Activated CD4-positive, alpha-beta memory T cell treated with anti-CD3 and anti-CD28 coated beads for 36 hours (primary cell): Measurements from ENCODE around the gene RPS6KA1. TPM values are rescaled to one million over a fixed set of nuclear protein-coding genes. Genes with fewer than 3 reads are reported as not detected.

Experiments
- CTCF ChIA-PET: fragments of 350-600 bp; sonication (Branson Sonifier 250); formaldehyde crosslinking; loops from one replicate; lab custom pipeline; 2021; ENCODE audit warnings: antibody characterized with exemption, inconsistent platforms; lab: Charles Lee
- POLR2A ChIA-PET: fragments of 350-600 bp; sonication (Branson Sonifier 250); formaldehyde crosslinking; loops from one replicate; lab custom pipeline; 2021; ENCODE audit warnings: antibody characterized with exemption; lab: Charles Lee
- DNase-seq: peaks from one replicate; pipeline ENCODE4 v3.0.0-alpha.2; 2020
- H3K27ac Mint-ChIP-seq: one replicate; pipeline ENCODE4 v1.8.0; 2021; ENCODE audit warnings: mixed read lengths
- H3K27me3 Mint-ChIP-seq: one replicate; pipeline ENCODE4 v1.8.0; 2021; ENCODE audit warnings: mixed read lengths
- H3K36me3 Mint-ChIP-seq: one replicate; pipeline ENCODE4 v1.8.0; 2021; ENCODE audit warnings: mixed read lengths
- H3K4me1 Mint-ChIP-seq: one replicate; pipeline ENCODE4 v1.8.0; 2021; ENCODE audit warnings: low read depth, mixed read lengths
- H3K4me3 Mint-ChIP-seq: one replicate; pipeline ENCODE4 v1.8.0; 2021; ENCODE audit warnings: mild to moderate bottlenecking, mixed read lengths
- H3K9me3 Mint-ChIP-seq: one replicate; pipeline ENCODE4 v1.8.0; 2021; ENCODE audit warnings: mixed read lengths
- intact Hi-C: fragments of 100-400 bp; cut with micrococcal nuclease; formaldehyde crosslinking; loops from one replicate; pipeline ENCODE4 v1.15.1; 2023
- total RNA-seq, 2 experiments: library from RNA; stranded (reverse); gene quantifications; one replicate each; pipeline ENCODE4 v1.2.3, GENCODE V29; 2021

RPS6KA1 gene
- total RNA-seq, 2 experiments from 2014 or later, result 109 to 112 TPM

- DNase-seq, result no peak
- Mint-ChIP-seq H3K4me1 (peaks cover 18% of the 10 kb centered on the region), H3K36me3 (peaks cover 56% of the 10 kb centered on the region), H3K9me3 (no peaks in the 10 kb centered on the region), H3K27me3 (no peaks in the 10 kb centered on the region), H3K27ac (peak overlapping the region; percentile 54), H3K4me3 (no peak overlapping the region)
- ChIA-PET POLR2A (interaction anchor here (1.5 kb wide), 1 partner anchor 10 kb away, joined by 3 read pairs; no protein-coding TSS in a partner anchor), CTCF (interaction anchor here (2.6 kb wide), 1 partner anchor 54 kb away, joined by 11 read pairs; no protein-coding TSS in a partner anchor)
- intact Hi-C loops, result no loop called here
Observed at GRCh38 chr1:26553942-26554682, 24.6 kb downstream of the RPS6KA1 start.

GRCh38 chr1:26554781-26555180 is 25.2 kb downstream of the RPS6KA1 start:
- Mint-ChIP-seq H3K4me1 (peaks cover 18% of the 10 kb centered on the region), H3K27ac (no peak overlapping the region), H3K4me3 (no peak overlapping the region), H3K9me3 (no peaks in the 10 kb centered on the region), H3K27me3 (no peaks in the 10 kb centered on the region), H3K36me3 (peaks cover 57% of the 10 kb centered on the region)
- intact Hi-C loops, result no loop called here
- ChIA-PET POLR2A (interaction anchor here (1.5 kb wide), 1 partner anchor 9 kb away, joined by 3 read pairs; no protein-coding TSS in a partner anchor), CTCF (interaction anchor here (1.1 to 2.6 kb wide), 3 partner anchors 20 to 310 kb away, joined by 3 to 11 read pairs (median 3); no protein-coding TSS in a partner anchor)
- DNase-seq, result no peak

GRCh38 chr1:26555550-26555981 is 26.0 kb downstream of the RPS6KA1 start:
- peak overlapping the region; percentile 62 for H3K27ac Mint-ChIP-seq
- no peak for DNase-seq
- CTCF ChIA-PET, result interaction anchor here (0.6 to 2.6 kb wide), 6 partner anchors 17 to 310 kb away, joined by 3 to 11 read pairs (median 3); no protein-coding TSS in a partner anchor
- no peaks in the 10 kb centered on the region for H3K27me3 Mint-ChIP-seq
- H3K36me3 Mint-ChIP-seq, result peaks cover 61% of the 10 kb centered on the region
- H3K4me1 Mint-ChIP-seq, result peaks cover 18% of the 10 kb centered on the region
- no peak overlapping the region for H3K4me3 Mint-ChIP-seq
- intact Hi-C loops, result no loop called here
- POLR2A ChIA-PET, result interaction anchor here (1.4 kb wide), 1 partner anchor 24 kb away, joined by 4 read pairs; no protein-coding TSS in a partner anchor
- H3K9me3 Mint-ChIP-seq, result no peaks in the 10 kb centered on the region

GRCh38 chr1:26556111-26556510 is 26.6 kb downstream of the RPS6KA1 start:
- H3K36me3 Mint-ChIP-seq, result peaks cover 62% of the 10 kb centered on the region
- H3K4me3 Mint-ChIP-seq, result no peak overlapping the region
- H3K4me1 Mint-ChIP-seq, result peaks cover 18% of the 10 kb centered on the region
- peak overlapping the region; percentile 62 for H3K27ac Mint-ChIP-seq
- no peaks in the 10 kb centered on the region for H3K9me3 Mint-ChIP-seq
- H3K27me3 Mint-ChIP-seq, result no peaks in the 10 kb centered on the region
- DNase-seq, result no peak
- CTCF ChIA-PET, result interaction anchor here (0.6 to 2.6 kb wide), 5 partner anchors 9 to 56 kb away, joined by 3 to 11 read pairs (median 3); no protein-coding TSS in a partner anchor
- POLR2A ChIA-PET, result interaction anchor here (1.4 kb wide), 1 partner anchor 24 kb away, joined by 4 read pairs; no protein-coding TSS in a partner anchor
- intact Hi-C loops, result no loop called here

- peaks cover 62% of the 10 kb centered on the region for H3K36me3 Mint-ChIP-seq
- CTCF ChIA-PET, result interaction anchor here (1.6 kb wide), 1 partner anchor 10 kb away, joined by 3 read pairs; no protein-coding TSS in a partner anchor
- no peaks in the 10 kb centered on the region for H3K27me3 Mint-ChIP-seq
- no peaks in the 10 kb centered on the region for H3K9me3 Mint-ChIP-seq
- peaks cover 18% of the 10 kb centered on the region for H3K4me1 Mint-ChIP-seq
- intact Hi-C loops, result no loop called here
- DNase-seq, result no peak
- peak overlapping the region; percentile 6 for H3K27ac Mint-ChIP-seq
- no peak overlapping the region for H3K4me3 Mint-ChIP-seq
- POLR2A ChIA-PET, result no interaction called here
Observed at GRCh38 chr1:26557008-26557407, 27.4 kb downstream of the RPS6KA1 start.

GRCh38 chr1:26558685-26559048 is 29.1 kb downstream of the RPS6KA1 start:
- CTCF ChIA-PET, result interaction anchor here (1.4 kb wide), 1 partner anchor 58 kb away, joined by 7 read pairs; no protein-coding TSS in a partner anchor
- Mint-ChIP-seq H3K9me3 (no peaks in the 10 kb centered on the region), H3K4me3 (no peak overlapping the region), H3K36me3 (peaks cover 65% of the 10 kb centered on the region), H3K27me3 (no peaks in the 10 kb centered on the region), H3K4me1 (peaks cover 13% of the 10 kb centered on the region), H3K27ac (no peak overlapping the region)
- DNase-seq, result no peak
- POLR2A ChIA-PET, result interaction anchor here (0.8 kb wide), 1 partner anchor 22 kb away, joined by 3 read pairs; no protein-coding TSS in a partner anchor
- intact Hi-C loops, result no loop called here

- peaks cover 11% of the 10 kb centered on the region for H3K4me1 Mint-ChIP-seq
- CTCF ChIA-PET, result interaction anchor here (0.7 to 1.1 kb wide), 2 partner anchors 22 to 132 kb away, joined by 3 to 4 read pairs; no protein-coding TSS in a partner anchor
- no peak overlapping the region for H3K4me3 Mint-ChIP-seq
- DNase-seq, result no peak
- intact Hi-C loops, result no loop called here
- H3K27me3 Mint-ChIP-seq, result no peaks in the 10 kb centered on the region
- POLR2A ChIA-PET, result no interaction called here
- peaks cover 67% of the 10 kb centered on the region for H3K36me3 Mint-ChIP-seq
- H3K9me3 Mint-ChIP-seq, result no peaks in the 10 kb centered on the region
- H3K27ac Mint-ChIP-seq, result no peak overlapping the region
Observed at GRCh38 chr1:26560403-26560780, 30.8 kb downstream of the RPS6KA1 start.

- intact Hi-C loops, result no loop called here
- peak overlapping the region; percentile 29 for H3K27ac Mint-ChIP-seq
- CTCF ChIA-PET, result interaction anchor here (0.6 to 2.0 kb wide), 4 partner anchors 14 to 73 kb away, joined by 3 to 5 read pairs (median 3); no protein-coding TSS in a partner anchor
- H3K36me3 Mint-ChIP-seq, result peaks cover 50% of the 10 kb centered on the region
- POLR2A ChIA-PET, result interaction anchor here (1.4 kb wide), 1 partner anchor 11 kb away, joined by 3 read pairs; no protein-coding TSS in a partner anchor
- no peak overlapping the region for H3K4me3 Mint-ChIP-seq
- peaks cover 20% of the 10 kb centered on the region for H3K4me1 Mint-ChIP-seq
- H3K9me3 Mint-ChIP-seq, result no peaks in the 10 kb centered on the region
- H3K27me3 Mint-ChIP-seq, result no peaks in the 10 kb centered on the region
- DNase-seq, result peak; percentile 32
Observed at GRCh38 chr1:26570287-26570686, 40.7 kb downstream of the RPS6KA1 start.

- POLR2A ChIA-PET, result no interaction called here
Observed at GRCh38 chr1:26571381-26571780, 41.8 kb downstream of the RPS6KA1 start.

GRCh38 chr1:26574018-26574417 is 44.5 kb downstream of the RPS6KA1 start:
- H3K9me3 Mint-ChIP-seq, result no peaks in the 10 kb centered on the region
- CTCF ChIA-PET, result interaction anchor here (0.7 to 1.3 kb wide), 2 partner anchors 10 to 46 kb away, joined by 3 read pairs; no protein-coding TSS in a partner anchor
- no peak overlapping the region for H3K27ac Mint-ChIP-seq
- intact Hi-C loops, result no loop called here
- no peaks in the 10 kb centered on the region for H3K27me3 Mint-ChIP-seq
- H3K4me1 Mint-ChIP-seq, result peaks cover 42% of the 10 kb centered on the region
- POLR2A ChIA-PET, result no interaction called here
- DNase-seq, result no peak
- peaks cover 37% of the 10 kb centered on the region for H3K36me3 Mint-ChIP-seq
- H3K4me3 Mint-ChIP-seq, result no peak overlapping the region

More at GRCh38 chr1:26571381-26571780, 41.8 kb downstream of the RPS6KA1 start:
- Mint-ChIP-seq H3K9me3 (no peaks in the 10 kb centered on the region), H3K27ac (no peak overlapping the region), H3K36me3 (peaks cover 49% of the 10 kb centered on the region), H3K4me1 (peaks cover 23% of the 10 kb centered on the region), H3K27me3 (no peaks in the 10 kb centered on the region), H3K4me3 (no peak overlapping the region)
- CTCF ChIA-PET, result no interaction called here
- DNase-seq, result no peak
- intact Hi-C loops, result no loop called here

- Mint-ChIP-seq H3K27ac (no peak overlapping the region), H3K9me3 (no peaks in the 10 kb centered on the region), H3K4me1 (peaks cover 42% of the 10 kb centered on the region), H3K27me3 (no peaks in the 10 kb centered on the region), H3K36me3 (peaks cover 30% of the 10 kb centered on the region), H3K4me3 (no peak overlapping the region)
- POLR2A ChIA-PET, result no interaction called here
- CTCF ChIA-PET, result interaction anchor here (0.7 kb wide), 1 partner anchor 47 kb away, joined by 3 read pairs; no protein-coding TSS in a partner anchor
- no peak for DNase-seq
- intact Hi-C loops, result no loop called here
Observed at GRCh38 chr1:26574719-26575251, 45.2 kb downstream of the RPS6KA1 start.

GRCh38 chr1:26575348-26575747 is 45.8 kb downstream of the RPS6KA1 start:
- peaks cover 25% of the 10 kb centered on the region for H3K36me3 Mint-ChIP-seq
- no peak overlapping the region for H3K27ac Mint-ChIP-seq
- ChIA-PET CTCF (no interaction called here), POLR2A (no interaction called here)
- no peak overlapping the region for H3K4me3 Mint-ChIP-seq
- intact Hi-C loops, result no loop called here
- no peaks in the 10 kb centered on the region for H3K27me3 Mint-ChIP-seq
- DNase-seq, result no peak
- no peaks in the 10 kb centered on the region for H3K9me3 Mint-ChIP-seq
- peaks cover 42% of the 10 kb centered on the region for H3K4me1 Mint-ChIP-seq
